NCI-H2227 (cell line): ENCODE data around the gene STMN1.
A peak's percentile ranks its signal among the peaks of the same experiment; 100 is the strongest.

ENCODE experiments used
- DNase-seq: peaks from one replicate; lab custom pipeline; 2025; ENCODE audit not compliant: unreplicated experiment; lab: John Stamatoyannopoulos, UW

Gene STMN1

GRCh38 chr1:25871704-25872494 is 34.3 kb downstream of the STMN1 start:
- no peak for DNase-seq

- DNase-seq = no peak
These were observed 35.0 kb downstream of the STMN1 start for GRCh38 chr1:25871086-25871703.

- no peak for DNase-seq
These were observed 35.6 kb downstream of the STMN1 start for GRCh38 chr1:25870614-25871013.

GRCh38 chr1:25869909-25870606 is 36.2 kb downstream of the STMN1 start:
- DNase-seq = no peak

DNA sequence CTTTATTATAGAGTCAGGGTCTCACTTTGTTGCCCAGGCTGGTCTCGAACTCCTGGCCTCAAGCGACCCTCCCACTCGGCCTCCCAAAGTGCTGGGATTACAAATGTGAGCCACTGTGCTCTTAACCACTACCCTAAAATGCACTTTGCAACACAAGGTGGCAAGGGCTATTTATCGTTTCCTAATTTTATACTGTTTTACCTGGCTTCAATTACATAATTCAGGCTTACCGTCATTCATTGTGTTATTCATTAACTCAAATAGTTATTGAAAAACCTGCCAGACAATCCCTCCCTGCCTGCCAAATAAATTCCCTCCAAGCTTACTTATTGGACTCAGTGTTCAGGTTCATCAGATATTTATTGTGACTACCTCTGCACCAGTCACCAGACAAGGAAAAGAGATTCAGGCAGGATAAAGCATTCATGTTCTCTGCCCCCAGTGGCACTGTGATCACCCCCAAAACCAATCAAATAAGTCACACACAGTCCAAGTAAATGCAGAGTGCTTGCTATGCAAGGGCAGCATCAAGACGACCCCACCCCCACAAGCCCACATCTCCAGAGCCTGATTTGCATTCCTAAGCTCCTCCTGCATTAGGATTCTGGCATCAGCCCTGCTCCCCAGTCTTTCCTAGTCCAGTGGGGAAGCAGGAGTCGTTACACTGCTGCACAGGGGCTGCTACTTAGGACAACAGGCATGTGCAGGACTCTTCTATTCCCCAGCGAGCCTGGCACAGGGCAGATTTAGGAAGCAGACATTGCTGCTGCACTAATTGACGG is 38.8 kb downstream of the STMN1 start:
- no peak for DNase-seq

DNA sequence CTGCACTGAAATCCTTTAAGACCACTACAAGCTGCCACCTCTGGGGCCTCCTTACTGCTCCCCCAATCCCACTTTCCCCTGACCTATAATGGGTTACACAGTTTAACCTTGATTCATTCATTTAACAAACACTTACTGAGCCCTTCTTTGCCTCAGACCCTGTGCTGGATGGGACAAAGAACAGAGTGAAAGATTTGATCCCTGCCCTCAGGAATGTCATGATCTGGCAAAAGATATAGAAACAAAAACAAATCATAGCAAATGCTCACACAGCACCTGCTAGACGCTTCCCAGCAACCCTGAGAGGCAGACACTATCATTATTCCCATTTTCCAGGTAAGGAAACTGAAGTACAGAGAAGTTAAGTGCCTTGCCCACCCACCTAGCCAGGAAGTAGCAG is 39.9 kb downstream of the STMN1 start:
- DNase-seq = no peak

DNA sequence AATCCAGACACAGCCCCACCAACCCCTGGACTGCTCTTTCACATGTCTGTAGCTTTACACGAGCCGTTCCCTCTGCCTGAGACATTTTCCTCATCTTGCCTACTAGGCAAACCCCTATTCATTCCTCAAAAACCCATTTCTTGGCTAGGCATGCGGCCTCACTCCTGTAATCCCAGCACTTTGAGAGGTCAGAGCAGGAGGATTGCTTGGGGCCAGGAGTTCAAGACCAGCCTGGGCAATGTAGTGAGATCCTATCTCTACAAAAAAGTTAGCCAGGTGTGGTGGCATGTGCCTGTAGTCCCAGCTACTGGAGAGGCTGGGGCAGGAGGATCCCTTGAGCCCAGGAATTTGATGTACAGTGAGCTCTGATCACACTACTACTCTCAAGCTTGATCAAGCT is 41.8 kb downstream of the STMN1 start:
- no peak for DNase-seq

DNA sequence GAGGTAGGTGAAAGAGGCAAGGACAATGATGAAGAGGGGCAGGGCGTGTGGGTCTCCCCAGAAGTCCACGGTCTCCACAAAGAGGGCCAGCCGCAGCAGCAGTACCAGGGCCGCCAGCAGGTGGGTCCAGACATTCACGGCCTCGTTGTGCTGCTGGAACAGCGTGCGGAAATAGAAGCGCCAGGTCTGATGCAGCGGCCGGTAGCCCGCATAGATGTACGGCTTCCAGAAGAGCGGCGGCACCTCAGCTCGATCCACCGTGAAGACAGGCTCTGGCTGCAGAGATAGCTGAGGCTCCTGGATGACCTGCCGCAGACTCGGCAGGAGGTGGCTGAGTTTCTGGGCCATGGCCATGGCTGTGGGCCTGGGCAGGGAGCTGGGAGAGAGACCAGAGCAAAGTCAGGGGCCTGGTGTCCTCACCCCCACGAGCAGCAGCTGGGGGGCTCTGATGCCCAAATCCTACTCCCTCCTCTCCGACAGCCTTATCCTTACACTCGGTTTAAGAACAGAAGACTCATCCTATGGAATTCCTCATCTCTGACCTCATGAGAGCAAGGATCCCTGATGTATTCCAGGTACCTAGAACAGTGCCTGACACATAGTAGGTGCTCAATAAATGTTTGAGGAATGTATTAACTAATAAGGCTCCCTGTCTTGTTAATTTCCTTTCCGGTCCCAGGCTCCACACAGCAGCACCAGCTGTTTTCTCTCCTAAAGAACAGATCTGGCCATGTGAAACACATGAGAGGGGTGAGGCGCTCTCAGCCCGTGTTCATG is 42.5 kb downstream of the STMN1 start:
- no peak for DNase-seq

- DNase-seq = no peak
These were observed 43.3 kb downstream of the STMN1 start for GRCh38 chr1:25862785-25863485.

- no peak for DNase-seq
These were observed 44.6 kb downstream of the STMN1 start for GRCh38 chr1:25861316-25862286.

DNA sequence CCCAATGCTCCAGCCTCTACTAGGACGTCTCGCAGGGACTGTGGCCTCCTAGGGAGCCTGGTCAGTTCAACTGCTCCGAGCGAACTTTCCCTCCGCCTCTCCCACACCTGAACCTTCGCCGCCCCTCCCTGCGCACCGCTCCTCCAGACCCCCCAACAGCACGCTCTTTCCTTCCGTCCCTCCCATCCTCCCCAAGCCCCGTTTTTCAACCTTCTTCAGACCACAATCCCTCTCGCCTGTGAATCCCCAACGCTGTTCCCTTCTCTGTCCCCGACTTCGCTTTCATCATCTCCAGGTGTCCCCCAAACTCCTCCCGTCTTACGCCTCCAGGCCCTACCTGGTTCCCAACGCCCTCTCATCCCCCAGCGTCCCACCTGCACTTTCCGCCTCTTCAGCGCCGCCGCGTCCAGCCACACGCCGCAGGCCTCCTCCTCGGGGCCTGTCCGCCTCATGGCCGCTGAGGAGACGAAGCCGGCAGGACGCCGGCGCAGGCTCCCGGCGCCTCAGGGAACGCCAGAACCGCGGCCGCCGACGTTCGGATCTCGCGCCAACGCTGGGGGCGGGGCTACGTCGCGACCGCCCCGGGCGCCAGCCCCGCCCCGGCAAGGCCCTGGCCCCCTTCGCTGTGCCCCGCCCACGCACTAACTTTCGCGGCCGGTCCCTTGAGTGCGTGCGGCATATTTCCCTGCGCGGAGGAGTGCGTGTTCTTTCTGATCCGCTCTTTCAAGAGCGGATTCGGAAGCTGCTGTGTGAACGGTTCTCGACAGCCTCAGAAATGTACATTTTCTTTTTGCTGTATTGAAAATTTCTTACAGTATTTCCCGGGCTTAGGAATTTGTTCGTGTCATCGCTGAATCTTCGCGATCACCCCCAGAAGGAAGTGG is 47.1 kb downstream of the STMN1 start, which contains the start of gene AUNIP:
TSS of gene AUNIP (minus strand) at position 552 of the 884 bp plus-strand sequence. CDS start at position 452, 100 bp downstream.
- peak; percentile 94 for DNase-seq

DNA sequence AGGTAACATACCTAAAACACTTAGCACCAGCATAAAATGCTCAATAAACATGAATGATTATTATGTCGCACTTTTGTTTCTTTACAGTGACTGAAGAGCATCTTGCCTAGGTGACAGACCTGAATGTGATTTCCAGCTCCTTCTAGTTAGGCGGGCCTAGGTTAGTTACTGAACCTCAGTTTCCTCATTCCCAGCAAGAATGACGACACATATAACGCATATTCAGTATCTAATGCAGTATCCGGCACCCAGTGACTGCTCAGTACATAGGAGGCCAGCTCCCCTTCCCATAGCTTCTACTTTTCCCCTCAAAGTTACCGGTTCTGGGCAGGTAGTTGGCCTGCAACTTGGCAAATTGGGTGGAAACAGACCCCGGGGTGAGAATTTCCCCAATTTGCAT is 47.7 kb downstream of the STMN1 start:
- DNase-seq = no peak

DNA sequence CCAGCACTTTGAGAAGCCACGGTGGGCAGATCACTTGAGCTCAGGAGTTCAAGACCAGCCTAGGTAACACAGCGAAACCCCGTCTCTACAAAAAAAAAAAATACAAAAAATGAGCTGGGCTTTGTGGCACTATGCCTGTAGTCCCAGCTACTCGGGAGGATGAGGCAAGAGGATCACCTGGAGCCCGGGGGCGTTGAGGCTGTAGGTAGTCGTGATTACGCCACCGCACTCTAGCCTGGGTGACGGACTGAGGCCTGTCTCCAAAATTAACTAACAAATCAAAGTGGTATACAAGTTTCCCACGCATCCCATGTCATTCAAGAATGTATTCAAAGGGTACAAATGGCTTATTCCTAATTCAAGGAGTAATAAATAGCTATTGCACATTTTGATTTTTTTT is 49.4 kb downstream of the STMN1 start:
- no peak for DNase-seq

- no peak for DNase-seq
These were observed 51.7 kb downstream of the STMN1 start for GRCh38 chr1:25854554-25854953.
